ENCODE measurements around the gene CAPZA1.

The CAPZA1 gene

DNA sequence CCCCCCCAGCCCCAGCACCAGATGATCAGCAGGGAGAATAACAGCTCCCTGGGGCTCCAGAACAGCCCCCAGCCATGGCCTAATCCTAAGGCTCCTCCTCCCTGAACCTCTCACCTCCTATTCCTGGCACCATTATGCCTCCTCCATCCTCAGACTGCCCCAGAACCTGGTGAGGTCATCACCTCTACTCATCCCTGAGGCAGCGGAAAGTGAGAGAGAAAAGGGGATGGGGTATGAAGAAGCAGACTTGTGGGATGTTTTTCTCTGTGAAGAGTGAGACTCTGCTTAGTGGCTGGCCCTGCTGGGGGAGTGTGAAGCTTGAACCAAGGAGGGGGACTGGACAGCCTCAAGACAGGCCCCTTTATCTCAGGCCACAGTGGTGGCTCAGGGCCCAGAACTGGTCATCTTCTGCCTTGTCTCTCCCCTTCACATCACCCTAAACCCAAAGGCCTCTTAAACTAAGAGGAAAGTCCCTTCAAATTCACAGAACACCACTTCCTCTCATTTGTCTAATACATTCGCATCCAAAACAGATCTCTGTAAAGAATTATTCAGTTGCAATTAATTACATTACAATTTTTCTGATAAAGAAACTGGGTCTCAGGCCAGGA is 97.7 kb downstream of the CAPZA1 start:
- no peak for DNase-seq

DNA sequence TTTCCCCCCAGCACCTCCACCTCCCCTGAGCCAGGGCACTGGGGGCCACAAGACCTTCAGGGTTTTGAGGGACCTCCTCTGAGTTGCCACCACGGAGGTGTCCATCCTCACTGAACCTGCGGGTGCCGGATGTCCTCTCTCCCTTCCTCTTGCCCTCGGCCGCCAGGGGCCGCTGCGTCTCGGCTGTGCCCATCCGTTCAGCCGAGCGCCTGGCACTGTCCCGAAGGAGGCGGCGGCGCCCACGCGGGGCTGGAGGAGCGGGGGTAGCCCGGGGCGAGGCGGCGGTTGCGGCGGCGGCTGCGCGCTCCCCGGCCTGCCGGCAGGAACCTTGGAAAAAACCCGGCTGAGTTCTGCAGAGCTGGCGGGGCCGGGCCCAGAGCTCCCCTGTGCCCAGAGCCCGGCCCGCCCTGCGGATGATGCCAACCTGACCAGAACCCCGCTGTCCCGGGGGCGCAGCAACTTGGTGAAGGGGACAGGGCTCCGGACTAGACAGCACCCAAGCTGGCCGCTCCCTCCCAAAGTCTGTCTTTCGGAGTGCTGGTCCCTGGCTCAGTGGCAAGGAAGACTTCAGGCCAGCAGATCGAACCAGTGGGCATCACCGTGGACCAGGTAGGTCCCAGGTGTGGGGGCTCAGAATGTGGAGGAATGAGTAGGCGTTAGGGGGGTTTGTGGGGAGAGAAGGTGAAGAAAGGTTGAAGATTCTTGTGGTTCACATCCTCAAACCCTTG is 99.2 kb downstream of the CAPZA1 start:
- peak; percentile 83 for DNase-seq

DNA sequence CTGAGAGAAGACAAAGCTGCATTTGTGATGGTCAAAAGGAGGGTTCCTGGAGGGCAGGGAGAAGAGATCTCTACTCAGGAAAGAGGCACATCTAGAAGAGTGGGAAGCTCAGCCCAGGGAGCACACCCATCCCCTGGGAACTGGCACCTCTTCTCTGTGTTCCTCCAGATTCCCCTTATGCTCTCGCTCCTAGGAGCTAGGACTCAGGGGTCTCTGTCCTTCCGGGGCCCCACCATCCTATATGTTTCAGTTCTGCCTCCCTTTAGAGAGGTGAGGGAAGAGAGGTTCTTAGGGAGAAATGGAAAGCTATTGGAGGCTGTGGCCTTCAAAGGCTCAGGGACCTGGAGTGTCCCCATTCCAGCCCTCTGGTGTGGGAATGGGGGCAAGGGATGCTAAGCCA is 100.1 kb downstream of the CAPZA1 start:
- no peak for DNase-seq

DNA sequence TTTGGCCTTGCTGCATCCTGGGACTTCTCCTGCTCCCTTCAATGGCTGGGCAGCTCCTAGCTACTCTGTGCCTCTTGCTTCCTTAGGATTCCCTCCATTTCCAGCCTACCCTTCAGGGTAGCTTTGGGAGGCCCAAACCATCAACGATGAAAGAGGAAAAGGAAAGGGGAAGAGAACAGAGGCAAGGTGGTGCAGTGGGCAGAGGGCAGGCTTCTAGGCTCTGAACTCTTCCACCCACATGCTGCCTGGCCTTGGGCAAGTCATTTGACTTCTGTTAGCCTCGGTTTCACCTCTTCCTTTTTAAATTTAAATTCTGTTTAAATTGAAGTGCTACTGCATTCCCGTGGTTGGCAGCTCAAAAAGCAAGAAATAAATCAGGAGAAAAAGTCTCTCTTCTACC is 101.2 kb downstream of the CAPZA1 start:
- DNase-seq: no peak
